HepG2 (cell line): ENCODE data around the gene KSR1. TPM values are rescaled to one million over a fixed set of nuclear protein-coding genes. Genes with fewer than 3 reads are reported as not detected.

Source experiments
- DMTF1 ChIP-seq: sonication (generic); formaldehyde crosslinking; IDR thresholded peaks from 2 replicates; pipeline ENCODE4 v1.4.0; 2020; ENCODE audit warnings: mild to moderate bottlenecking, missing genetic modification reagents
- FOXA3 ChIP-seq: IDR thresholded peaks from 2 replicates; pipeline ENCODE4 v1.6.1; 2016; ENCODE audit warnings: missing genetic modification reagents, missing compliant biosample characterization
- GTF3A ChIP-seq: sonication (generic); formaldehyde crosslinking; conservative IDR thresholded peaks from 2 replicates; pipeline ENCODE4 v1.4.0; 2020; ENCODE audit warnings: mild to moderate bottlenecking, missing genetic modification reagents
- KLF11 ChIP-seq: IDR thresholded peaks from 2 replicates; pipeline ENCODE4 v1.6.1; 2016; ENCODE audit warnings: missing compliant biosample characterization
- ZBTB42 ChIP-seq: sonication (generic); formaldehyde crosslinking; IDR thresholded peaks from 2 replicates; pipeline ENCODE4 v1.5.0; 2020; ENCODE audit warnings: mild to moderate bottlenecking, missing genetic modification reagents
- ZNF570 ChIP-seq: sonication (generic); formaldehyde crosslinking; IDR thresholded peaks from 2 replicates; pipeline ENCODE4 v1.4.0; 2020; ENCODE audit warnings: mild to moderate bottlenecking, missing genetic modification reagents, borderline replicate concordance
- ZNF660 ChIP-seq: sonication (generic); formaldehyde crosslinking; IDR thresholded peaks from 2 replicates; pipeline ENCODE4 v1.5.1; 2020; ENCODE audit warnings: mild to moderate bottlenecking, low read depth, missing genetic modification reagents, borderline replicate concordance
- ZNF713 ChIP-seq: sonication (generic); formaldehyde crosslinking; IDR thresholded peaks from 2 replicates; pipeline ENCODE4 v1.4.0; 2020; ENCODE audit warnings: mild to moderate bottlenecking, missing genetic modification reagents
- ZNF816 ChIP-seq: sonication (generic); formaldehyde crosslinking; IDR thresholded peaks from 2 replicates; pipeline ENCODE4 v1.8.0; 2022; ENCODE audit warnings: missing genetic modification reagents, mild to moderate bottlenecking, borderline replicate concordance
- polyA plus RNA-seq, 8 experiments: library from polyadenylated mRNA; depleted of rRNA in 3 of 8; stranded (reverse) in 7 of 8; unstranded in 1 of 8; fragments of >200 nt; fragmentation: Illumina TruSeq in 4 of 8; extraction: Trizol in 4 of 8; gene quantifications; 2 replicates each; pipeline versions ENCODE4 v1.2.1 to v1.2.3, GENCODE V29; 2011 to 2016; ENCODE audit warnings: low read depth in 4 of 8, missing spikeins in 1 of 8, mixed read lengths in 1 of 8; ENCODE audit not compliant: insufficient read depth in 1 of 8
- total RNA-seq, 5 experiments: library from RNA; depleted of rRNA; stranded (reverse); fragments of >200 nt; fragmentation: Illumina TruSeq; extraction: Trizol; gene quantifications; 2 replicates each; pipeline ENCODE4 v1.2.3, GENCODE V29; 2016; ENCODE audit warnings: low read depth in 1 of 5

The KSR1 gene
- total and polyA plus RNA-seq, 2 of the 13 experiments (the other 11 are each of a cell fraction or from before 2014, with no cell fraction given) = 10.1 to 16.6 TPM

- TF ChIP-seq DMTF1 (CRISPR knock-in tag) (no peak), ZNF660 (no peak), KLF11 (CRISPR knock-in tag) (no peak), ZNF816 (no peak), ZNF570 (CRISPR knock-in tag) (no peak), ZBTB42 (CRISPR knock-in tag) (no peak), FOXA3 (CRISPR knock-in tag) (no peak), GTF3A (CRISPR knock-in tag) (no peak), ZNF713 (CRISPR knock-in tag) (no peak)
Measured at GRCh38 chr17:27475981-27476895, 20.0 kb downstream of the KSR1 start (continued).
